OCI-LY3 (cell line): Measurements from ENCODE around the gene IQCB1.
A peak's percentile ranks its signal among the peaks of the same experiment; 100 is the strongest.

Source experiments
- H2AFZ ChIP-seq: fragments of 200-600, 300-600 bp; shearing (Covaris generic); 2 replicates; pipeline ENCODE4 v1.6.0; 2014; ENCODE audit warnings: antibody characterized with exemption, low read depth, low read length
- H3K27ac ChIP-seq: fragments of 200-600, 300-600 bp; sonication (generic); 2 replicates; pipeline ENCODE4 v1.5.1; 2014; ENCODE audit warnings: mild to moderate bottlenecking, low read length, moderate library complexity, mixed read lengths
- H3K27me3 ChIP-seq: fragments of 200-600, 300-600 bp; sonication (generic); 2 replicates; pipeline ENCODE4 v1.6.1; 2014; ENCODE audit warnings: low read depth, low read length, mixed read lengths
- H3K36me3 ChIP-seq: fragments of 200-600, 300-600 bp; sonication (generic); replicated peaks from 2 replicates; pipeline ENCODE3; 2014; ENCODE audit warnings: low read depth, low read length, mixed read lengths
- H3K4me1 ChIP-seq: fragments of 300-600, 200-600 bp; sonication (generic); 2 replicates; pipeline ENCODE4 v1.6.1; 2014; ENCODE audit warnings: low read length, mixed read lengths
- H3K4me2 ChIP-seq: fragments of 200-600, 300-600 bp; sonication (generic); 2 replicates; pipeline ENCODE4 v1.6.1; 2014; ENCODE audit warnings: low read length, mixed read lengths
- H3K4me3 ChIP-seq: fragments of 300-600, 200-600 bp; sonication (generic); 2 replicates; pipeline ENCODE4 v1.5.1; 2014; ENCODE audit warnings: antibody characterized with exemption, mild to moderate bottlenecking, low read length, moderate library complexity
- H3K79me2 ChIP-seq: fragments of 300-600, 200-600 bp; shearing (Covaris generic); 2 replicates; pipeline ENCODE4 v1.6.1; 2014; ENCODE audit warnings: mild to moderate bottlenecking, low read length, mixed read lengths
- H3K9ac ChIP-seq: fragments of 300-600, 200-600 bp; shearing (Covaris generic); 2 replicates; pipeline ENCODE4 v1.6.0; 2014; ENCODE audit warnings: mild to moderate bottlenecking, low read length, moderate library complexity
- H3K9me3 ChIP-seq: fragments of 200-600, 300-600 bp; shearing (Covaris generic); 2 replicates; pipeline ENCODE4 v1.6.1; 2014; ENCODE audit warnings: low read length, mixed read lengths; ENCODE audit not compliant: insufficient read depth
- H4K20me1 ChIP-seq: fragments of 200-600, 300-600 bp; sonication (generic); 2 replicates; pipeline ENCODE4 v1.6.1; 2016; ENCODE audit warnings: low read length, mixed read lengths; ENCODE audit not compliant: insufficient read depth
- EZH2phosphoT487 ChIP-seq: fragments of 200-600 bp; shearing (Covaris generic); IDR thresholded peaks from 2 replicates; pipeline ENCODE4 v1.6.1; 2018; ENCODE audit warnings: antibody characterized with exemption, mixed run types, low read depth
- TF ChIP-seq, protein P1 (sequence below): fragments of 200-600, 300-600 bp; sonication (generic); IDR thresholded peaks from 2 replicates; pipeline ENCODE4 v1.5.1; 2014; ENCODE audit warnings: antibody characterized with exemption, low read length, low read depth

The IQCB1 gene

DNA sequence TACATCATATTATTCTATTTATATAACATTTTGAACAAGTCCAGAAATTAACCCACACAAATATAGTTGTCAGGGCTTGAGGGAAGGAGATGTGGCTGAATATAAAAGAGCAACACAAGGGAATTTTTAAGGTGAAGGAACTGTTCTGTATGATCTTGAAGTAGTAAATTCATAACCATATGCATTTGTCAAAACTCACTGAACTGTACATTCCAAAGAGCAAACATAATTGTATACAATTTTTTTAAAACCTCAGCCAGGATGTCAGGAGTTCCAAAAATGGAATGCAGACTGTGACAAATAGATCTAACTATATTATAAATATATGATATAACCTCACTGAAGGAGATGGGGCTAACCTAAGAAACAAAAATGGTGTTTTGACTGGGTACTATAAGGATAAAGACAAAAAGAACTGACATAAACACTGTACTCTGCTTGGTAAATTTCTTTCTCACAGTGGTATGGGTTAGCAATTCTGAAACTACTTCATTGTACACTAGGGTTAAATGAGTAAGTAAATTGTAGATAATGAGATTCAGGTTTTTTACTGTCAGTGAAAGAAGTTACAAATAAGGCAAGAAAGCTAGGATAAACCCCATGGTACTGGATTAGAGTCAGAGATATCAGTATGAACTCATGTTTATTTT is 99.7 kb downstream of the IQCB1 start:
- Histone ChIP-seq H4K20me1 (peaks cover 22% of the 10 kb centered on the region; the same call in 1 of the 2 replicates), H3K4me2 (peak overlapping the region; percentile 27), H3K36me3 (peaks cover 7% of the 10 kb centered on the region), H3K27me3 (no peaks in the 10 kb centered on the region), H3K79me2 (peaks cover 49% of the 10 kb centered on the region), H3K4me1 (peaks cover 14% of the 10 kb centered on the region), H3K27ac (no peak overlapping the region), H3K9me3 (no peaks in the 10 kb centered on the region), H2AFZ (no peak overlapping the region), H3K4me3 (no peak overlapping the region), H3K9ac (no peak overlapping the region)
- TF ChIP-seq EZH2phosphoT487: no peak
- TF ChIP-seq, protein P1, sequence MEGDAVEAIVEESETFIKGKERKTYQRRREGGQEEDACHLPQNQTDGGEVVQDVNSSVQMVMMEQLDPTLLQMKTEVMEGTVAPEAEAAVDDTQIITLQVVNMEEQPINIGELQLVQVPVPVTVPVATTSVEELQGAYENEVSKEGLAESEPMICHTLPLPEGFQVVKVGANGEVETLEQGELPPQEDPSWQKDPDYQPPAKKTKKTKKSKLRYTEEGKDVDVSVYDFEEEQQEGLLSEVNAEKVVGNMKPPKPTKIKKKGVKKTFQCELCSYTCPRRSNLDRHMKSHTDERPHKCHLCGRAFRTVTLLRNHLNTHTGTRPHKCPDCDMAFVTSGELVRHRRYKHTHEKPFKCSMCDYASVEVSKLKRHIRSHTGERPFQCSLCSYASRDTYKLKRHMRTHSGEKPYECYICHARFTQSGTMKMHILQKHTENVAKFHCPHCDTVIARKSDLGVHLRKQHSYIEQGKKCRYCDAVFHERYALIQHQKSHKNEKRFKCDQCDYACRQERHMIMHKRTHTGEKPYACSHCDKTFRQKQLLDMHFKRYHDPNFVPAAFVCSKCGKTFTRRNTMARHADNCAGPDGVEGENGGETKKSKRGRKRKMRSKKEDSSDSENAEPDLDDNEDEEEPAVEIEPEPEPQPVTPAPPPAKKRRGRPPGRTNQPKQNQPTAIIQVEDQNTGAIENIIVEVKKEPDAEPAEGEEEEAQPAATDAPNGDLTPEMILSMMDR: no peak

DNA sequence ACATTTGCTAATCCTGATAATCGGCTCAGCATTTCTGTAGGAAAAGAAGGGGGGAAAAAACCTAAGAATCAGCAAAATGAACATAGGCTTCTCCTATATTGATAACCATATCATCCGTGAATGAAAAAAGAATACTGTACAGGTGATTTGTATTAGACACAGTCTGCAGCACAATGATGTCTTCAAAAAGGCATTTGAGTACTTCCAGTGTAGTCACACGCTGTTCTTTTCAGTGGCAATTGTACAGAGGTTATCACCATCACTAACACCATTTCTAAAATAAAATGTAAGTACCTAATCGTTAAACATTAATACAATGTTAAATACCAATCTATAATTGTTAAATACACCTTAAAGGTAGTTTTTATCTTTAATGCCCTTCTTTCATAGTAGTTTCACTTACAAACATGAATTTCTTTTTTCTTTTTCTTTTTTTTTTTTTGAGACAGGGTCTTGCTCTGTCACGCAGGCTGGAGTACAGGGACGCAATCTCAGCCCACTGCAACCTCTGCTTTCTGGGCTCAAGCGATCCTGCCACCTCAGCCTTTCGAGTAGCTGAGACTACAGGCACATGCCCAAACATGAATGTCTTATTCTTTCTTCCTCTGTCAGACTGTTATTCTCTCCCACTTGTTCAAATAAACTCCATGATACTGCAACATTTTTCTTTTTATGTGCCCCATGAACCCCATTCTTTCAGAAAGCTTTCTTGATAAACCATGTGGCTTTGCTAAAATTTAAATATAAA is 103.7 kb downstream of the IQCB1 start:
- Histone ChIP-seq H3K4me3 (no peak overlapping the region), H3K36me3 (no peaks in the 10 kb centered on the region), H2AFZ (no peak overlapping the region), H3K4me2 (no peak overlapping the region), H3K4me1 (peaks cover 14% of the 10 kb centered on the region), H4K20me1 (peaks cover 16% of the 10 kb centered on the region; the same call in 1 of the 2 replicates), H3K79me2 (peaks cover 32% of the 10 kb centered on the region), H3K27ac (no peak overlapping the region), H3K27me3 (no peaks in the 10 kb centered on the region), H3K9me3 (no peaks in the 10 kb centered on the region), H3K9ac (no peak overlapping the region)
- TF ChIP-seq, protein P1: no peak
- TF ChIP-seq EZH2phosphoT487: no peak

DNA sequence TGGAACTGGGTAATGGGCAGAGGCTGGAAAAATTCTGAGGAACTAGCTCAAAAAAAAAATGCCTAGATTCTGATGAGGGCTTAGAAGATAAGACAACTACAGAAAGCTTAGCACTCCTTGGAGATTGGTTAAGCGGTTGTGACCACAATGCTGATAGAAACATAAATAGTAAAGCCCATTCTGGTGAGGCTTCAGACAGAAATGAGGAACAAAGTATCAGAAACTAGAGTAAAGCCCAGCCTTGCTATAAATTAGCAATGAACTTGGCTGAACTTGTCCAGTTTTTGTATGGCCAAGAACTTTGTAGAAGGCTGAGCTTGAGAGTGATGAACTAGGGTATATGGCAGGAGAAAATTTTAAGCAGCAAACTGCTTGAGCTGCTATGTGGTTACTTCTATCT is 110.7 kb downstream of the IQCB1 start:
- no peak overlapping the region for H3K4me2 ChIP-seq
- no peak overlapping the region for H3K4me3 ChIP-seq
- peaks cover 7% of the 10 kb centered on the region; the same call in 1 of the 2 replicates for H3K4me1 ChIP-seq
- H2AFZ ChIP-seq: no peak overlapping the region
- H3K9me3 ChIP-seq: no peaks in the 10 kb centered on the region
- no peaks in the 10 kb centered on the region for H3K27me3 ChIP-seq
- H4K20me1 ChIP-seq: no peaks in the 10 kb centered on the region
- H3K27ac ChIP-seq: no peak overlapping the region
- TF ChIP-seq, protein P1: no peak
- TF ChIP-seq EZH2phosphoT487: no peak
- H3K9ac ChIP-seq: no peak overlapping the region
- peaks cover 26% of the 10 kb centered on the region for H3K36me3 ChIP-seq
- H3K79me2 ChIP-seq: no peaks in the 10 kb centered on the region

DNA sequence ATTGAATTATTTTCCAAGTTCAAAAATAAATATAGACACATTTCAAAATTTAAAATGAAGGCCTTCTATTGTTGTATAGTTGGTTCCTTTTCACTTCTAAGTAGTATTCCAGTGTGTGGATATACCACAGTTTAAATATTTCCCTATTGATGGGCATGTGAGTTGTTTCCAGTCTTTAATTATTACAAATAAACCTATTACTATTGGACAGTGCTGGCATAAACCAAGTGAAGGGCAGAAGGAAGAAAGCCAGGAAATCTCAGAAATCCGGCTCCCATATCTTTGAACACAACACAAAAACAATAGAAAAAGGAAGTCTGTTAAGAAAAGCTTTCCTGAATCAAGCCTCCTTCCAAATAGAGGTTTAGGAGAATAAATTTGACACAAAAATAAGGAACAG is 111.4 kb downstream of the IQCB1 start:
- TF ChIP-seq, protein P1: no peak
- TF ChIP-seq EZH2phosphoT487: no peak
- no peaks in the 10 kb centered on the region for H3K27me3 ChIP-seq
- no peaks in the 10 kb centered on the region for H3K9me3 ChIP-seq
- H4K20me1 ChIP-seq: no peaks in the 10 kb centered on the region
- H2AFZ ChIP-seq: no peak overlapping the region
- H3K4me1 ChIP-seq: peaks cover 7% of the 10 kb centered on the region; the same call in 1 of the 2 replicates
- no peaks in the 10 kb centered on the region for H3K79me2 ChIP-seq
- no peak overlapping the region for H3K27ac ChIP-seq
- H3K9ac ChIP-seq: no peak overlapping the region
- no peak overlapping the region for H3K4me2 ChIP-seq
- peaks cover 28% of the 10 kb centered on the region for H3K36me3 ChIP-seq
- H3K4me3 ChIP-seq: no peak overlapping the region
